Gastrocnemius medialis (tissue), 4 donors: ENCODE measurements around the gene FUOM.

Experiments
- POLR2A ChIP-seq, 2 donors: fragments of 450-650 bp; IDR thresholded peaks; one replicate each; pipeline ENCODE4 v1.6.1; 2017; ENCODE audit warnings: antibody characterized with exemption in 2 of 2, mild to moderate bottlenecking in 2 of 2, moderate library complexity in 2 of 2
- TF ChIP-seq, protein P1 (sequence below), 5 experiments: fragments of 450-650 bp in 3 of 5; fragments of 200-600 bp in 2 of 5; sonication (generic) in 2 of 5; IDR thresholded peaks in 4 of 5; conservative IDR thresholded peaks in 1 of 5; 1 replicate in 4 of 5; 2 replicates in 1 of 5; pipeline ENCODE4 v1.5.1; 2016 to 2019; ENCODE audit warnings: antibody characterized with exemption in 5 of 5, mild to moderate bottlenecking in 3 of 5, moderate library complexity in 3 of 5

DNA sequence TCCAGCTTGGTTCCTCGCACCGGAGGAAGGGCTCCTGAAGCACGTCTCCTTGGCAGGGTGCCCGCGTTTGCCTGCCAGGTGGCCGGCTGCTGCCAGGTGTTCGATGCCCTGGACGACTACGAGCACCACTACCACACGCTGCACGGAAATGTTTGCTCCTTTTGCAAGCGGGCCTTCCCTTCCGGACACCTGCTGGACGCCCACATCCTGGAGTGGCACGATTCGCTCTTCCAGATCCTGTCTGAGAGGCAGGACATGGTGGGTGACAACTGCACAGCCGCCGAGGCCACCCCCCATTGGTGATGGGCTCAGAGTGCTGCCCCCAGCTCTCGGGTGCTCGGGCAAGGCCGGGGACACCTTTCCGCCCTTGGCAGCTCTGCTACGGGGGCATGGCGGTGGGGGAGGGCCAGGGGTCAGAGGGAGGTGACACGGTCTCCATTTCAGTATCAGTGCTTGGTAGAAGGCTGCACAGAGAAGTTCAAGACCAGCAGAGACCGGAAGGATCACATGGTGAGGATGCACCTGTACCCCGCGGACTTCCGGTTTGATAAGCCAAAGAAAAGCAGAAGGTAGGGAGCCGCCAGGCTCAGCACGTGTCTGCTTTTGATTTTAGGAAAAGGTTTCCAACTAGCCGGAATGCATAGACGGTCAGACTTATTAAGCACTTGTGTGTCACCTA is 48.0 kb downstream of the FUOM start:
- TF ChIP-seq, protein P1, sequence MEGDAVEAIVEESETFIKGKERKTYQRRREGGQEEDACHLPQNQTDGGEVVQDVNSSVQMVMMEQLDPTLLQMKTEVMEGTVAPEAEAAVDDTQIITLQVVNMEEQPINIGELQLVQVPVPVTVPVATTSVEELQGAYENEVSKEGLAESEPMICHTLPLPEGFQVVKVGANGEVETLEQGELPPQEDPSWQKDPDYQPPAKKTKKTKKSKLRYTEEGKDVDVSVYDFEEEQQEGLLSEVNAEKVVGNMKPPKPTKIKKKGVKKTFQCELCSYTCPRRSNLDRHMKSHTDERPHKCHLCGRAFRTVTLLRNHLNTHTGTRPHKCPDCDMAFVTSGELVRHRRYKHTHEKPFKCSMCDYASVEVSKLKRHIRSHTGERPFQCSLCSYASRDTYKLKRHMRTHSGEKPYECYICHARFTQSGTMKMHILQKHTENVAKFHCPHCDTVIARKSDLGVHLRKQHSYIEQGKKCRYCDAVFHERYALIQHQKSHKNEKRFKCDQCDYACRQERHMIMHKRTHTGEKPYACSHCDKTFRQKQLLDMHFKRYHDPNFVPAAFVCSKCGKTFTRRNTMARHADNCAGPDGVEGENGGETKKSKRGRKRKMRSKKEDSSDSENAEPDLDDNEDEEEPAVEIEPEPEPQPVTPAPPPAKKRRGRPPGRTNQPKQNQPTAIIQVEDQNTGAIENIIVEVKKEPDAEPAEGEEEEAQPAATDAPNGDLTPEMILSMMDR (IDR thresholded peaks at IDR 0.05 in 4 of 5, conservative IDR thresholded peaks at IDR 0.05 in 1 of 5), result no peak
- TF ChIP-seq POLR2A (IDR thresholded peaks at IDR 0.05), result no peak
